B cell (primary cell): ENCODE measurements around the gene LRRC4. TPM values are rescaled to one million over a fixed set of nuclear protein-coding genes. Genes with fewer than 3 reads are reported as not detected.

Source experiments
- ATAC-seq: fragments of 200-7000 bp; cut with Tn5 transposase; one replicate; pipeline ENCODE4 v1.10.0; 2021; ENCODE audit warnings: low read depth, mild to moderate bottlenecking, moderate number of reproducible peaks, moderate library complexity
- CTCF ChIA-PET: fragments of 350-600 bp; sonication (Branson Sonifier 250); formaldehyde crosslinking; loops from one replicate; lab custom pipeline; 2021; ENCODE audit warnings: antibody characterized with exemption, inconsistent platforms; lab: Charles Lee
- POLR2A ChIA-PET: fragments of 350-600 bp; sonication (Branson Sonifier 250); formaldehyde crosslinking; loops from one replicate; lab custom pipeline; 2021; ENCODE audit warnings: antibody characterized with exemption; lab: Charles Lee
- DNase-seq: peaks from one replicate; pipeline ENCODE4 v3.0.0; 2013
- H2AFZ ChIP-seq: 2 replicates; pipeline ENCODE4 v1.6.1; 2012; ENCODE audit warnings: mild to moderate bottlenecking, low read depth, low read length; ENCODE audit not compliant: insufficient read depth, poor library complexity, severe bottlenecking
- H3K27ac ChIP-seq, 2 donors: 1 replicate in 1 of 2; 2 replicates in 1 of 2; pipeline ENCODE4 v1.5.1; 2012 to 2013; ENCODE audit warnings: low read length in 2 of 2, mild to moderate bottlenecking in 2 of 2, moderate library complexity in 1 of 2
- H3K27me3 ChIP-seq, 4 experiments: fragments of 200-600 bp in 1 of 4; sonication (generic) in 1 of 4; replicated peaks in 1 of 4; 1 replicate in 2 of 4; 2 replicates in 2 of 4; pipeline versions ENCODE4 v1.6.1 to v1.7.0; 2013 to 2016; ENCODE audit warnings: low read length in 3 of 4, mild to moderate bottlenecking in 2 of 4, mixed read lengths in 1 of 4, moderate library complexity in 1 of 4; ENCODE audit not compliant: insufficient read depth in 4 of 4, control insufficient read depth in 3 of 4; ENCODE audit errors: control extremely low read depth in 1 of 4
- H3K36me3 ChIP-seq, 2 experiments: replicated peaks in 1 of 2; 1 replicate in 1 of 2; 2 replicates in 1 of 2; pipeline versions ENCODE4 v1.6.1 to v1.7.1; 2013; ENCODE audit warnings: low read length in 1 of 2; ENCODE audit not compliant: insufficient read depth in 2 of 2, control insufficient read depth in 1 of 2; ENCODE audit errors: control extremely low read depth in 1 of 2, extremely low read depth in 1 of 2
- H3K4me1 ChIP-seq, 2 donors: fragments of 200-600 bp in 1 of 2; sonication (generic) in 1 of 2; 1 replicate in 1 of 2; 2 replicates in 1 of 2; pipeline versions ENCODE4 v1.5.1 to v1.6.1; 2013 to 2017; ENCODE audit warnings: low read length in 2 of 2; ENCODE audit not compliant: control insufficient read depth in 2 of 2, insufficient read depth in 2 of 2
- H3K4me2 ChIP-seq: replicated peaks from 2 replicates; pipeline ENCODE3; 2012; ENCODE audit warnings: mild to moderate bottlenecking, low read depth, low read length; ENCODE audit not compliant: poor library complexity, severe bottlenecking
- H3K4me3 ChIP-seq, 5 experiments: fragments of 200-600 bp in 1 of 5; sonication (generic) in 1 of 5; 1 replicate in 3 of 5; 2 replicates in 2 of 5; pipeline versions ENCODE4 v1.5.1 to v1.7.0; 2011 to 2016; ENCODE audit warnings: low read length in 4 of 5, mild to moderate bottlenecking in 4 of 5, low read depth in 2 of 5, control low read depth in 1 of 5, moderate library complexity in 1 of 5; ENCODE audit not compliant: insufficient read depth in 1 of 5; ENCODE audit errors: control extremely low read depth in 1 of 5, extremely low read depth in 1 of 5
- H3K79me2 ChIP-seq: fragments of 200-600 bp; sonication (generic); one replicate; pipeline ENCODE4 v1.6.0; 2016; ENCODE audit warnings: low read length; ENCODE audit not compliant: control insufficient read depth, insufficient read depth
- H3K9ac ChIP-seq: fragments of 200-600 bp; sonication (generic); 2 replicates; pipeline ENCODE4 v1.6.1; 2017; ENCODE audit warnings: mild to moderate bottlenecking, low read length, moderate library complexity
- H3K9me3 ChIP-seq, 3 donors: one replicate each; pipeline versions ENCODE4 v1.6.1 to v1.7.1; 2013; ENCODE audit warnings: low read length in 2 of 3; ENCODE audit not compliant: control insufficient read depth in 2 of 3, insufficient read depth in 1 of 3; ENCODE audit errors: control extremely low read depth in 1 of 3
- H4K20me1 ChIP-seq: 2 replicates; pipeline ENCODE4 v1.6.0; 2012; ENCODE audit warnings: mild to moderate bottlenecking, low read length; ENCODE audit not compliant: insufficient read depth, control insufficient read depth, poor library complexity, severe bottlenecking
- H3K27ac Mint-ChIP-seq: one replicate; pipeline ENCODE4 v1.8.0; 2021; ENCODE audit warnings: mixed read lengths
- H3K27me3 Mint-ChIP-seq: one replicate; pipeline ENCODE4 v1.8.0; 2021; ENCODE audit warnings: mixed read lengths
- H3K4me1 Mint-ChIP-seq: one replicate; pipeline ENCODE4 v1.8.0; 2021; ENCODE audit warnings: mixed read lengths
- H3K4me3 Mint-ChIP-seq: one replicate; pipeline ENCODE4 v1.8.0; 2021; ENCODE audit warnings: mixed read lengths
- H3K9me3 Mint-ChIP-seq: one replicate; pipeline ENCODE4 v1.8.0; 2022; ENCODE audit warnings: mixed read lengths; ENCODE audit not compliant: insufficient read depth
- EZH2 ChIP-seq: IDR thresholded peaks from 2 replicates; pipeline ENCODE4 v1.6.1; 2012; ENCODE audit warnings: borderline replicate concordance, low read depth, mild to moderate bottlenecking, moderate library complexity, low read length; ENCODE audit not compliant: insufficient read depth, poor library complexity, severe bottlenecking
- WGBS: methylation state at CpG from one replicate; pipeline ENCODE4 v1.1.5; 2013; ENCODE audit warnings: missing lambda C conversion rate; ENCODE audit not compliant: insufficient coverage; 5-methylcytosine and 5-hydroxymethylcytosine counted together
- intact Hi-C: fragments of 100-400 bp; cut with micrococcal nuclease; formaldehyde crosslinking; loops from one replicate; pipeline ENCODE4 v1.10.0; 2022
- polyA plus RNA-seq: library from polyadenylated mRNA; depleted of rRNA; stranded (reverse); fragments of >200 nt; gene quantifications from 2 replicates; pipeline ENCODE4 v1.2.3, GENCODE V29; 2012
- total RNA-seq, 2 donors: library from RNA; stranded (reverse); fragments of 120-200 nt in 1 of 2; gene quantifications; 1 replicate in 1 of 2; 2 replicates in 1 of 2; pipeline versions ENCODE4 v1.2.3 to v1.2.4, GENCODE V29; 2013 to 2022
- TF ChIP-seq, protein P1 (sequence below): fragments of 200-600 bp; IDR thresholded peaks from one replicate; pipeline ENCODE4 v1.8.0; 2022; ENCODE audit warnings: antibody characterized with exemption, mild to moderate bottlenecking

Gene LRRC4
- total and polyA plus RNA-seq, 2 donors (not counting 1 experiment from before 2014, with no cell fraction given), result 0.98 to 1.2 TPM

DNA sequence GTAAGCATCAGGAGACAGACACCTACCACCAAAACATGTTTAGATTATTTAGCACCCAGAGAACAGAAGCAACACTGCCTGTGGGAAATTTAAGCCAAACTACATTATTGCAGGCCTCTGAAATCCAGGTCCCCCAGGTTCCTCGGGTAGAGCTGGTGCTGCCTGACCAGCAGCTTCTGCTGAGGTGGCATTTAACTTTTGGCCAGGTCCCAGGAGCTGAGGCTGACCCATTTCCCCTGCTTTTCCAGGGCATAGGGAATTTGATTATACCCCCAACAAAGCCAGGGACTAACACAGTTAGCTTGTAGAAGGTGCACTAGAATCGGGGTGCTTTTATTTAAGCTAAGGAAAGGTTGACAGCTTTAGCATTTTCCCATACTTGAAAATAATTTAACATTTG is 4.7 kb downstream of the LRRC4 start:
- 89% methylated on average over 1 of the region's 2 CpGs for WGBS
- Mint-ChIP-seq H3K4me3 (no peak overlapping the region), H3K4me1 (peaks cover 12% of the 10 kb centered on the region), H3K9me3 (no peaks in the 10 kb centered on the region), H3K27ac (no peak overlapping the region), H3K27me3 (peaks cover 5% of the 10 kb centered on the region)
- ATAC-seq, result no peak
- intact Hi-C loops, result no loop called here
- TF ChIP-seq, protein P1, sequence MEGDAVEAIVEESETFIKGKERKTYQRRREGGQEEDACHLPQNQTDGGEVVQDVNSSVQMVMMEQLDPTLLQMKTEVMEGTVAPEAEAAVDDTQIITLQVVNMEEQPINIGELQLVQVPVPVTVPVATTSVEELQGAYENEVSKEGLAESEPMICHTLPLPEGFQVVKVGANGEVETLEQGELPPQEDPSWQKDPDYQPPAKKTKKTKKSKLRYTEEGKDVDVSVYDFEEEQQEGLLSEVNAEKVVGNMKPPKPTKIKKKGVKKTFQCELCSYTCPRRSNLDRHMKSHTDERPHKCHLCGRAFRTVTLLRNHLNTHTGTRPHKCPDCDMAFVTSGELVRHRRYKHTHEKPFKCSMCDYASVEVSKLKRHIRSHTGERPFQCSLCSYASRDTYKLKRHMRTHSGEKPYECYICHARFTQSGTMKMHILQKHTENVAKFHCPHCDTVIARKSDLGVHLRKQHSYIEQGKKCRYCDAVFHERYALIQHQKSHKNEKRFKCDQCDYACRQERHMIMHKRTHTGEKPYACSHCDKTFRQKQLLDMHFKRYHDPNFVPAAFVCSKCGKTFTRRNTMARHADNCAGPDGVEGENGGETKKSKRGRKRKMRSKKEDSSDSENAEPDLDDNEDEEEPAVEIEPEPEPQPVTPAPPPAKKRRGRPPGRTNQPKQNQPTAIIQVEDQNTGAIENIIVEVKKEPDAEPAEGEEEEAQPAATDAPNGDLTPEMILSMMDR, result no peak
- TF ChIP-seq EZH2, result no peak
- Histone ChIP-seq H3K4me2 (no peak overlapping the region), H3K9me3 (peaks cover 0 to 7% (median 0%) of the 10 kb centered on the region in 3 donors), H3K4me1 (peaks cover 4 to 6% of the 10 kb centered on the region in 2 donors), H3K27me3 (peaks cover 0 to 9% (median 0%) of the 10 kb centered on the region in 4 experiments), H3K9ac (no peak overlapping the region), H2AFZ (no peak overlapping the region), H3K79me2 (peaks cover 5% of the 10 kb centered on the region), H3K36me3 (peaks cover 4% of the 10 kb centered on the region in 2 experiments), H3K27ac (no peak overlapping the region), H4K20me1 (peaks cover 24% of the 10 kb centered on the region), H3K4me3 (no peak overlapping the region)
- POLR2A ChIA-PET, result no interaction called here
- CTCF ChIA-PET, result no interaction called here
- DNase-seq, result no peak

DNA sequence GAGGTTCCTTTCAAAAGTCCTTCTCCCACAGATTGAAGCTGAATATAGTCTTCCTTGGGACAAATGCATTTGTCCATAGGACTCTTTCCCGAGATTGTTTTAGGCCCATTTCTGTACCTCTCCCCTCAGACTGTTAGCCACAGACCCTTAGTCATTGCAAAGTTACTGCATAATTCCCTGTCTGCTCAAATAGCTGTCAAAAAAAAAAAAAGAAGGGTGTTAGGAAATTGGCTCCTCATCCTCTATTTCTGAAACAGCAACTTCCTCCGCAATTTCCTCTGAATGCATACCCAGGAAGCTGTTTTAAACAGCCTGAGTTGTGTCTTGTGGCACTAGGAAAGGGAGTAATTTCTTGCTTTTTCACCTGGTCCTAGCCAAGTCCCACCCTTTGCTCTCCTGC is 5.4 kb downstream of the LRRC4 start:
- Mint-ChIP-seq H3K27me3 (peaks cover 5% of the 10 kb centered on the region), H3K4me3 (no peak overlapping the region), H3K27ac (no peak overlapping the region), H3K9me3 (no peaks in the 10 kb centered on the region), H3K4me1 (peaks cover 12% of the 10 kb centered on the region)
- Histone ChIP-seq H3K27me3 (peaks cover 0 to 9% (median 0%) of the 10 kb centered on the region in 4 experiments), H3K4me3 (no peak overlapping the region), H3K4me1 (peaks cover 4 to 6% of the 10 kb centered on the region in 2 donors), H3K27ac (no peak overlapping the region), H2AFZ (no peak overlapping the region), H3K4me2 (no peak overlapping the region), H3K9ac (no peak overlapping the region), H3K9me3 (peaks cover 0 to 7% (median 0%) of the 10 kb centered on the region in 3 donors), H4K20me1 (peaks cover 24% of the 10 kb centered on the region), H3K36me3 (peaks cover 4 to 11% of the 10 kb centered on the region in 2 experiments), H3K79me2 (peaks cover 5% of the 10 kb centered on the region)
- intact Hi-C loops, result no loop called here
- WGBS, result no CpG with 5 or more reads among the region's 2 CpGs
- ChIA-PET POLR2A (no interaction called here), CTCF (interaction anchor here (1.0 kb wide), 1 partner anchor 316 kb away, joined by 4 read pairs; no protein-coding TSS in a partner anchor)
- ATAC-seq (no peak), DNase-seq (no peak)
- TF ChIP-seq, protein P1, result no peak
- no peak for TF ChIP-seq EZH2
